ENCODE results near the gene OR51B2.
"Not testable (repeated sequence)": the region's sequence is repeated elsewhere in the genome, so short reads cannot be mapped to it uniquely, and the experiment has no call there.

The OR51B2 gene

DNA sequence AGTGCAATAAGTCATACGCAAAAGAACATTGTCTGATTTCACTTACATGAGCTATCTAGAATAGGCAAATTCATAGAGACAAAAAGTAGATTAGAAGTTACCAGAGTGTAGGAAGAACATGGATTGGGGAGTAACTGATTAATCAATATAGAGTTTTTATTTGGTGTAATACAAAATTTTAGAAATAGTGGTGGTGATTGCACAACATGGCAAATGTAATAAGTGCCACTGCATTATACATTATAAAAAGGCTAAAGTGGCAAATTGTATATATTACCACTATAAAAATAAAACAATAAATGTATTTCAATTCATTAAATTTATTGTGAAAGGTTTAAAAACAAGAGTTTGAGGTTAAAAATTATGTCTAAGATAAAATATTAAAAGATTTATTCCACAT lies 13.7 kb downstream of the OR51B2 start:
- no peak for DNase-seq (ENCODE audit: low spot score)

DNA sequence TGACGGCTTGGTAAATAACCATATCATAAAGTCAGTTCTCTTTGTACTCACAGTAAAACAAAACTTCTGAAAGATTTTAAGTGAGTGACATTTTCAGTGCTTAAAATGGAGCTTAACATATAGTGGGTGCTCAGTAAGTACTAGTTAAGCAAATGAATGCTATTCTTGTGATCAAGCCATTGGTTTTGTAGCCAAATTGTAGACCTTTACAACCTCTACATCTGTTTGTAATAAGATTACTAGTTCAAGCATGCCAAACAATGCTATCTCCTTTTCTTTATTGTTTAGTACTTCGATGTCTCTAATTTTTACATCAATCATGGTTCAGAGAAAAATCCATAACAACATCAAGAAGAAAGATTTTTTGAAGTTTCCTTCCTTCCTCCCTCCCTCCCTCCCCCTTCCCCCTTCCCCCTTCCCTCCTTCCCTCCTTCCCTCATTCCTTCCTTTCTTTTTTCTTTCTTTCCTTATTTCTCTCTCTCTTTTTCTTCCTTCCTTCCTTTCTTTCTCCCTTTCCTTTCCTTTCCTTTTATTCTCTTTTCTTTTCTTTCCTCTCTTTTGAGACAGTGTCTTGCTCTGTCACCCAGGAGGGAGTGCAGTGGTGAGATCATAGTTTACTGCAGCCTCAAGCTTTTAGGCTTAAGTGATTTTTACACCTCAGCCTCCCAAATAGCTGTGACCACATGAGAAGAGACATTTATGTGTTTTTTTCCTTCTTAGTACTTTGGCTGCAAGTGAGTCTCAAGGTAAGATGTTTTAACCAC lies 16.7 kb downstream of the OR51B2 start:
- no peak for DNase-seq (ENCODE audit: low spot score)

DNA sequence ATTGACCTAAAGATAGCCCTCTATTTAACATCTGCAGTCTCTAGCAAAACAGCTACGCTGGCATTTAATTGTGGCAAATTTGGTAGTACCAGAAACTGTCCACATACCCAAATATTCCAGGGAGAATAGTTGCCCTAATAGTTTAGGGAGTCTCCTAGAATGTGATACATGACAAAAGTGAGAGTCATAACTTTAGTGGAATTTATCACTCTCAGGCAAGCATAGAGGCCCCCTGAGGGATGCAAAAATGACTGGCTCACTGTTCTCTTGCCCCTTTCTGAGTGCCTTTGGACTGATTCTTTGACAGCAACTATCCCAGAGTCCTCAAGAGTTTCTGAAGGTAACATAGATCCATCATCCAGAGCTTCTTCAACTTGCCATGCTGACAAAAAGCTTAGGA lies 20.1 kb downstream of the OR51B2 start:
- peak; percentile 34 for DNase-seq (ENCODE audit: low spot score)

DNA sequence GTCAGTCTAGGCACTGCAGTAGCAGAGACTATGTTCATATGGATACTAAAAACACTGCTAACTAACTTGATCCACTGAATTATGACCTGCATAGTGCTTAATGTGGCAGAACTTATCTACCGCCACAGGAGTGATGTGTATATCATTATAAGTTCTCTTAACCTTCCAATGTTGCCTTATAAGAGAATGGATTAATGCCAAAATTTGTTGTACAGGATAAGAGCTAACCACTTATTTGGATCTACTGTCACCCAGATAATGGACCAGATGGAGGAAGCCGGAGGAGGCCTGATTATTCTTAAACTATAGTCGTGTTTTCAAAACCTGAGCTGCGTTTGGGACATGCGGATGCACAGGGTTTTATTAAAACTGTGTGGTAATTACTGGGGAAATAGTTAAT lies 20.5 kb downstream of the OR51B2 start:
- no peak for DNase-seq (ENCODE audit: low spot score)

DNA sequence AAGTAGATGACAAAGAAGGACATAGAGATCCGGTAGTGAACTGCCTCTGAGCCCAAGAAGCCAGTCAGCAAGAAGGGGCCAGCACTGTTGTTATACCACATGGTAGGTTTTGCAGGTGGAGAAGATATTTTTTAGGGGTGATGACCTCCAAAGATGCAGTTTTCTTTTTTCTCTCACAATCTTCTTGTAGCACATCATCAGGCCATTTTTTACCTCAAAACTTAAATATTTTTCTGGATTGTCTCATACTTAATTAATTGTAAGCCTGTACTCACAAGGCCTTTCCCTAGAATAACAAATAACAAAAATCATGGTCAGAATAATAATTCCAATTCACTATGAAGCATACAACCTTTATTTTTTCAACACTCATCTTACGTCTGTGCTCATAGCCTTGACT lies 22.3 kb downstream of the OR51B2 start, which contains the start of gene OR51B4:
TSS of gene OR51B4 (minus strand) at position 101 of the 400 bp plus-strand sequence. CDS start at position 101, 0 bp downstream.
- no peak for DNase-seq (ENCODE audit: low spot score)

DNA sequence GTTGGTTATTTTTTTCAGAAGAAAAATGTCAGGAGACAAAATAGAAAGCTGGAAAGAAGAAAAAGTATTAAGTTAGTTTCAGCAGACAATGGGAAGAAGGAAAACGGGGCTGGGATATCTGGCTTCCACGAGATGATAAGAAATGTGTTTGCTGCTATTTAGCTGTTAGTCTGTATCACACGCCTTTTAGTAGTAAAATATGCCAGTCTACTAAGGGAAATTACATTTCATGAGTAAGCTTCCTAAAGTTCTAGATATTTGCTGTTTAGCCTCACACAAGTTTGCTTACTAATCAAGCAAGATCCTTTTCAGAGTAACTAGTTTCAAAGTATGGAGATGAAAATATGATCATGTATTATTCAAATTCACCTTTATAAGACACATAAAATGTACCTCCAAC lies 23.8 kb downstream of the OR51B2 start:
- DNase-seq (ENCODE audit: low spot score): no peak

- DNase-seq (ENCODE audit: low spot score): no peak
Observed at GRCh38 chr11:5298451-5298850, 25.6 kb downstream of the OR51B2 start.

GRCh38 chr11:5297721-5298323 lies 26.3 kb downstream of the OR51B2 start:
- no peak for DNase-seq (ENCODE audit: low spot score)

DNA sequence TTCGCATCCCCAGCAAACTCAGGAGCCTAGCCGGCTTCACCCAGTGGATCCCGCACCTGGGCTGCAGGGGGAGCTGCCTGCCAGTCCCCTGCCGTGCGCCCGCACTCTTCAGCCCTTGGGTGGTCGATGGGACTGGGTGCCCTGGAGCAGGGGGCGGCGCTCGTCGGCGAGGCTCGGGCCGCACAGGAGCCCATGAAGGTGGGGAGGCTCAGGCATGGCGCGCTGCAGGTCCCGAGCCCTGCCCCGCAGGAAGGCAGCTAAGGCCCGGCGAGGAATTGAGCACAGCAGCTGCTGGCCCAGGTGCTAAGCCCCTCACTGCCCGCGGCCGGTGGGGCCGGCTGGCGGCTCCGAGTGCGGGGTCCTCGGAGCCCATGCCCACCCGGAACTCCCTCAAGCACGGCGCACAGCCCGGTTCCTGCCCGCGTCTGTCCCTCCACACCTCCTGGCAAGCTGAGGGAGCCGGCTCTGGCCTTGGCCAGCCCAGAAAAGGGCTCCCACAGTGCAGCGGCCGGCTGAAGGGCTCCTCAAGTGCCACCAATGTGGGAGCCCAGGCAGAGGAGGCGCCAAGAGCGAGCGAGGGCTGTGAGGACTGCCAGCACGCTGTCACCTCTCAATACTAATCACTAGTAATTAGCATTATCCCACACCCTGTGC lies 29.6 kb downstream of the OR51B2 start:
- DNase-seq (ENCODE audit: low spot score): not testable (repeated sequence)

- DNase-seq (ENCODE audit: low spot score): no peak
Observed at GRCh38 chr11:5293028-5293427, 31.1 kb downstream of the OR51B2 start.

DNA sequence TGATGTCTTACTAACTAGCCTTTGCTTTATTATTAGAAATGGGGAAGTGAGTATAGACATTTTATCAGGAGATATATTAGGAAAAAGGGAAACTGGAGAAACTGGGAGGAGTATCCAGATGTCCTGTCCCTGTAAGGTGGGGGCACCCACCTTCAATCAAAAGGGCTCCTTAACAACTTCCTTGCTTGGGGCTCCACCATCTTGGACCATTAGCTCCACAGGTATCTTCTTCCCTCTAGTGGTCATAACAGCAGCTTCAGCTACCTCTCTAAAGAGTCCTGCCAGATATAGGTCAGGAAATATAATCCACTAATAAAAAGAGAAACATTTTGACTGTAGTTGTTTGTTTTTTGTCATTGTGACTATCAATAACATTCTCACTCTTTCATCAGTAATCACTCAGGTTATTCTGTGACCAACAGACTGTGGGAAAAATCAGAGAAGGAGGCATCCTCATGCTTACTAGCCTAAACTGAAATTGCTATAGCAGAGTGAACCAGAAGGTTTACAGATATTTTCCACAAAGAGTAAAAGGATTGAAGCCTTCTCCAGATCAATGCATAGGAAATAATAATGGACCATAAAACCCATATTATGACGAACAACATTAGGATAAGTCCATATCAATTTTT lies 32.8 kb downstream of the OR51B2 start:
- DNase-seq (ENCODE audit: low spot score): peak; percentile 16

GRCh38 chr11:5290106-5290505 lies 34.0 kb downstream of the OR51B2 start:
- no peak for DNase-seq (ENCODE audit: low spot score)

DNA sequence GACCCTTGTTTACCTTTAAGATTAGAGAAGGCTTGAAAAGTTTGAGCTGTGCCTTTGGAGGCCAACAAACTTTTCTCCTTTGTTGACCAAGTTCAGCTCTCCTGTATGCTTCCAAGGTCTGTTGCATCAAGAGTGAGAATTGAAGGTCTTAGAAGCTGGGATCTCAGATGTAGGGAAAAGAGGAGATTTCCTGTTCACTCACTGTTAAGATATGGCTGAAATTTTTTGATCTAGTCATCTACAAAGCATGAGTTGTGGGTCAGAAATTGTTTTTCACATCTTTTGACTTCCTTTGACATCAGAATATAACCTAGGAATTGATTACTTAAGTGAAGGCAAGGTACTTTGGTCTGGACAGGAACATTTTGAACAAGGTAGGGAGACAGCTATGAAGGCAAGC lies 34.4 kb downstream of the OR51B2 start:
- no peak for DNase-seq (ENCODE audit: low spot score)

DNA sequence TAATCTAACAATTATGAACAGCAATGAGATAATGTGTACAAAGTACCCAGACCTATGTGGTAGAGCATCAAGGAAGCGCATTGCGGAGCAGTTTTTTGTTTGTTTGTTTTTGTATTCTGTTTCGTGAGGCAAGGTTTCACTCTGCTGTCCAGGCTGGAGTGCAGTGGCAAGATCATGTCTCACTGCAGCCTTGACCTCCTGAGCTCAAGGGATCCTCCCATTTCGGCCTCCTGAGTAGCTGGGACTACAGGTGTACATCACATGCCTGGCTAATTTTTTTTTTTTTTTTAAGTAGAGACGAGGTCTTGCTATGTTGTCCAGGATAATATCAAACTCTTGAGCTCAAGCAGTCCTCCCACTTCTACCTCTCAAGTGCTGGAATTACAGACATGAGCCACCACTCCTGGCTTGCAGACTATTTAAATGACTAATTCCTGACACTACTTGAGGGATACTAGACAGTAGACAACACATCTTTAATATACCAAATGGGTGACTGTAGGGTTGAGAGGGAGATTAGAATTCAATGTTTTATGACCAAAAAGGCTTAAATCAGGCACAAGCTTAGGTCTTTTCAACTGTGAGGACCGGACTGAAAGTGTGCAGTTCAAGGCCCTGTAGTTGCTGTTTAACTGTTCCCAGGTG lies 35.1 kb downstream of the OR51B2 start:
- DNase-seq (ENCODE audit: low spot score): no peak

DNA sequence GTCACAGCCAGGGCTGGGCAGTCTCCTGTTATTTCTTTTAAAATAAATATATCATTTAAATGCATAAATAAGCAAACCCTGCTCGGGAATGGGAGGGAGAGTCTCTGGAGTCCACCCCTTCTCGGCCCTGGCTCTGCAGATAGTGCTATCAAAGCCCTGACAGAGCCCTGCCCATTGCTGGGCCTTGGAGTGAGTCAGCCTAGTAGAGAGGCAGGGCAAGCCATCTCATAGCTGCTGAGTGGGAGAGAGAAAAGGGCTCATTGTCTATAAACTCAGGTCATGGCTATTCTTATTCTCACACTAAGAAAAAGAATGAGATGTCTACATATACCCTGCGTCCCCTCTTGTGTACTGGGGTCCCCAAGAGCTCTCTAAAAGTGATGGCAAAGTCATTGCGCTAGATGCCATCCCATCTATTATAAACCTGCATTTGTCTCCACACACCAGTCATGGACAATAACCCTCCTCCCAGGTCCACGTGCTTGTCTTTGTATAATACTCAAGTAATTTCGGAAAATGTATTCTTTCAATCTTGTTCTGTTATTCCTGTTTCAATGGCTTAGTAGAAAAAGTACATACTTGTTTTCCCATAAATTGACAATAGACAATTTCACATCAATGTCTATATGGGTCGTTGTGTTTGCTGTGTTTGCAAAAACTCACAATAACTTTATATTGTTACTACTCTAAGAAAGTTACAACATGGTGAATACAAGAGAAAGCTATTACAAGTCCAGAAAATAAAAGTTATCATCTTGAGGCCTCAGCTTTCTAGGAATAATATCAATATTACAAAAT lies 35.8 kb downstream of the OR51B2 start:
- peak; percentile 16 for DNase-seq (ENCODE audit: low spot score)

- no peak for DNase-seq (ENCODE audit: low spot score)
Observed at GRCh38 chr11:5286901-5287300, 37.2 kb downstream of the OR51B2 start.

- DNase-seq (ENCODE audit: low spot score): no peak
Observed at GRCh38 chr11:5286351-5286750, 37.7 kb downstream of the OR51B2 start.

GRCh38 chr11:5285703-5286340 lies 38.3 kb downstream of the OR51B2 start:
- DNase-seq (ENCODE audit: low spot score): no peak

DNA sequence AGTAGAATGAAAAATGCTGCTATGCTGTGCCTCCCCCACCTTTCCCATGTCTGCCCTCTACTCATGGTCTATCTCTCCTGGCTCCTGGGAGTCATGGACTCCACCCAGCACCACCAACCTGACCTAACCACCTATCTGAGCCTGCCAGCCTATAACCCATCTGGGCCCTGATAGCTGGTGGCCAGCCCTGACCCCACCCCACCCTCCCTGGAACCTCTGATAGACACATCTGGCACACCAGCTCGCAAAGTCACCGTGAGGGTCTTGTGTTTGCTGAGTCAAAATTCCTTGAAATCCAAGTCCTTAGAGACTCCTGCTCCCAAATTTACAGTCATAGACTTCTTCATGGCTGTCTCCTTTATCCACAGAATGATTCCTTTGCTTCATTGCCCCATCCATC lies 39.5 kb downstream of the OR51B2 start:
- DNase-seq (ENCODE audit: low spot score): no peak

DNA sequence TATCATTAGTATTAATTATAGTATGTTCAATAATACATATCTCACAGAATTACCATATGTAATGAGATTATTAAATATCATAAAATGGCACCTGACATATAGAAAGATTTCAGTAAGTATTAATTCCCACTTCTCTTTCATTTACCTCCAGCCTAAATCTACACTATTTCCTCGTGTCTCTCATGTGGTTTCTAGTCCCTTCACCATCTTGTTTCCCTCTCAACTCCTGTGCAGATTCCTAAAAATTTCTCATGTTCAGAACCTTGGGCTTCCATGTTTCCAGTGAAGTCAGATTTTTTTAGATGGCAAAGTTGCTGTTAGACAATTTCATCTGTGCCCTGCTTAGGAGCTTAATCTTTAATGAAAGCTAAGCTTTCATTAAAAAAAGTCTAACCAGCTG lies 40.2 kb downstream of the OR51B2 start:
- no peak for DNase-seq (ENCODE audit: low spot score)

- no peak for DNase-seq (ENCODE audit: low spot score)
Observed at GRCh38 chr11:5283086-5283485, 41.0 kb downstream of the OR51B2 start.

Measured in hepatic stellate cell (primary cell).